Erythroblast (primary cell): ENCODE measurements around the gene ADORA2B.

ENCODE experiments used
- GATA1 ChIP-seq: IDR thresholded peaks from 2 replicates; pipeline ENCODE4 v1.6.1; 2011; ENCODE audit warnings: low read depth, mild to moderate bottlenecking, control low read depth, low read length, moderate library complexity
- POLR2A ChIP-seq: IDR thresholded peaks from 2 replicates; pipeline ENCODE4 v1.6.1; 2011; ENCODE audit warnings: mild to moderate bottlenecking, low read length

DNA sequence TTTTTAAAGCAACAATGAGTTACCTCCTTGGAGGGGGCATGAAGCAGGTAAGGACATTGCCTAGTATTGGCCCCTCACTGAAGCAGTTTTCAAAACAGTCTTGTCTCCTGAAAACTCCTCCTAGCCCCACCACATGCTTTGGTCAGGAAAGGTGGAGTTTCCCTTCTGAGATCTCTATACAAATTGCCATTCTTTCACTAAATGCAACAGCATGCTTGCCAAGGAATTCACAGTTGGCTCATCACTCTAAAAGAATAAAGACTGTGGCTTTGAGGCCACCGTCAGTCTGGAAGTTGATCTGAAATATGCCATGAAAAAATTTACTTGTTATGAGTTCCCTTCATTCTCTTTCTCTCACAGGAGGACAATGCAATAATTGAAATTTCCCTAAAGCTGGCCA, 58.9 kb downstream of the ADORA2B start:
- TF ChIP-seq POLR2A (no peak), GATA1 (no peak)
